Measurements from ENCODE around the gene SKOR1.

SKOR1 gene

GRCh38 chr15:67796196-67797127, 28.8 kb upstream of the SKOR1 start:
- no peak for DNase-seq

- DNase-seq = no peak
Measured at GRCh38 chr15:67799801-67800205, 25.5 kb upstream of the SKOR1 start.

GRCh38 chr15:67801142-67801541, 24.2 kb upstream of the SKOR1 start:
- DNase-seq = no peak

GRCh38 chr15:67801926-67802914, 23.1 kb upstream of the SKOR1 start:
- no peak for DNase-seq

GRCh38 chr15:67803299-67803698, 22.0 kb upstream of the SKOR1 start:
- no peak for DNase-seq

GRCh38 chr15:67803996-67804843, 21.1 kb upstream of the SKOR1 start:
- no peak for DNase-seq

GRCh38 chr15:67805008-67805665, 20.2 kb upstream of the SKOR1 start:
- DNase-seq = no peak

- no peak for DNase-seq
Measured at GRCh38 chr15:67805666-67806516, 19.4 kb upstream of the SKOR1 start.

- DNase-seq = no peak
Measured at GRCh38 chr15:67806536-67806935, 18.8 kb upstream of the SKOR1 start.

GRCh38 chr15:67807141-67807540, 18.2 kb upstream of the SKOR1 start:
- DNase-seq = no peak

GRCh38 chr15:67807836-67808235, 17.5 kb upstream of the SKOR1 start:
- DNase-seq = no peak

- no peak for DNase-seq
Measured at GRCh38 chr15:67808821-67809220, 16.5 kb upstream of the SKOR1 start.

- DNase-seq = no peak
Measured at GRCh38 chr15:67809441-67809840, 15.9 kb upstream of the SKOR1 start.

- no peak for DNase-seq
Measured at GRCh38 chr15:67809866-67810265, 15.4 kb upstream of the SKOR1 start.

GRCh38 chr15:67812241-67812644, 13.1 kb upstream of the SKOR1 start:
- DNase-seq = no peak

- no peak for DNase-seq
Measured at GRCh38 chr15:67813104-67813634, 12.1 kb upstream of the SKOR1 start.

- no peak for DNase-seq
Measured at GRCh38 chr15:67815036-67815592, 10.2 kb upstream of the SKOR1 start.

GRCh38 chr15:67816668-67817067, 8.6 kb upstream of the SKOR1 start:
- DNase-seq = no peak

- DNase-seq = no peak
Measured at GRCh38 chr15:67818464-67818863, 6.8 kb upstream of the SKOR1 start.

- DNase-seq = no peak
Measured at GRCh38 chr15:67819636-67820035, 5.7 kb upstream of the SKOR1 start.

Data from DMS79 (cell line).